Right ventricle myocardium superior (tissue), 1 donor: ENCODE measurements around the gene ADK. TPM values are rescaled to one million over a fixed set of nuclear protein-coding genes. Genes with fewer than 3 reads are reported as not detected.
A peak's percentile ranks its signal among the peaks of the same experiment; 100 is the strongest.

Experiments
- ATAC-seq: fragments of 200-7000 bp; cut with Tn5 transposase; one replicate; pipeline ENCODE4 v1.9.1; 2020; ENCODE audit warnings: mild to moderate bottlenecking; ENCODE audit not compliant: poor library complexity
- DNase-seq: peaks from one replicate; pipeline ENCODE4 v3.0.0-alpha.2; 2020
- intact Hi-C: fragments of 100-400 bp; cut with DNase I; formaldehyde crosslinking; loops from one replicate; pipeline ENCODE4 v1.11.2; 2022
- total RNA-seq: library from RNA; stranded (reverse); fragmentation: NEBNext Ultra II Directional; extraction: Animal tissue kit (Norgen Biotek cat#: 25700); gene quantifications from one replicate; pipeline ENCODE4 v1.2.1, GENCODE V29; 2021
- donor health status: DM: no; HTN: yes; CAD: no; lungs with severe emphysema.

Gene ADK
- total RNA-seq, 1 donor from 2014 or later: 40.6 TPM

- intact Hi-C loops: no loop called here
- no peak for DNase-seq
- no peak for ATAC-seq
Observed at GRCh38 chr10:74641659-74642058, 490.6 kb downstream of the ADK start.

GRCh38 chr10:74642901-74643595 lies 492.0 kb downstream of the ADK start:
- DNase-seq (no peak), ATAC-seq (no peak)
- intact Hi-C loops: no loop called here

GRCh38 chr10:74643596-74643975 lies 492.6 kb downstream of the ADK start:
- ATAC-seq: no peak
- no peak for DNase-seq
- intact Hi-C loops: no loop called here

GRCh38 chr10:74644738-74645137 lies 493.7 kb downstream of the ADK start:
- intact Hi-C loops: no loop called here
- no peak for ATAC-seq
- DNase-seq: no peak

GRCh38 chr10:74645692-74646091 lies 494.7 kb downstream of the ADK start:
- no peak for ATAC-seq
- DNase-seq: no peak
- intact Hi-C loops: no loop called here

GRCh38 chr10:74650613-74651012 lies 499.6 kb downstream of the ADK start:
- intact Hi-C loops: no loop called here
- DNase-seq (no peak), ATAC-seq (no peak)

- DNase-seq (no peak), ATAC-seq (no peak)
- intact Hi-C loops: no loop called here
Observed at GRCh38 chr10:74651565-74651964, 500.5 kb downstream of the ADK start.

- DNase-seq (no peak), ATAC-seq (no peak)
- intact Hi-C loops: no loop called here
Observed at GRCh38 chr10:74652664-74653063, 501.6 kb downstream of the ADK start.

- intact Hi-C loops: no loop called here
- ATAC-seq: no peak
- DNase-seq: no peak
Observed at GRCh38 chr10:74658511-74658910, 507.5 kb downstream of the ADK start.

GRCh38 chr10:74662635-74663034 lies 511.6 kb downstream of the ADK start:
- intact Hi-C loops: no loop called here
- ATAC-seq: no peak
- no peak for DNase-seq

- ATAC-seq: no peak
- intact Hi-C loops: no loop called here
- DNase-seq: no peak
Observed at GRCh38 chr10:74669210-74669609, 518.2 kb downstream of the ADK start.

GRCh38 chr10:74671716-74672115 lies 520.7 kb downstream of the ADK start:
- no peak for DNase-seq
- peak; percentile 82 for ATAC-seq
- intact Hi-C loops: no loop called here

- intact Hi-C loops: no loop called here
- peak; percentile 52 for ATAC-seq
- DNase-seq: no peak
Observed at GRCh38 chr10:74672430-74673165, 521.6 kb downstream of the ADK start.

GRCh38 chr10:74674927-74675326 lies 523.9 kb downstream of the ADK start:
- intact Hi-C loops: no loop called here
- DNase-seq (no peak), ATAC-seq (no peak)

GRCh38 chr10:74675484-74675883 lies 524.5 kb downstream of the ADK start:
- ATAC-seq: no peak
- intact Hi-C loops: no loop called here

GRCh38 chr10:74677951-74678350 lies 526.9 kb downstream of the ADK start:
- no peak for DNase-seq
- ATAC-seq: no peak
- intact Hi-C loops: no loop called here

More at GRCh38 chr10:74675484-74675883, 524.5 kb downstream of the ADK start:
- no peak for DNase-seq

GRCh38 chr10:74681917-74682627 lies 531.1 kb downstream of the ADK start:
- DNase-seq (no peak), ATAC-seq (peak; percentile 32)
- intact Hi-C loops: no loop called here

GRCh38 chr10:74683067-74683466 lies 532.0 kb downstream of the ADK start:
- DNase-seq: no peak
- intact Hi-C loops: no loop called here
- no peak for ATAC-seq

- ATAC-seq (peak; percentile 64), DNase-seq (no peak)
- intact Hi-C loops: no loop called here
Observed at GRCh38 chr10:74683621-74684364, 532.8 kb downstream of the ADK start.
